Measurements from ENCODE around the gene CABCOCO1. TPM values are rescaled to one million over a fixed set of nuclear protein-coding genes. Genes with fewer than 3 reads are reported as not detected.

Gene CABCOCO1
- total RNA-seq, 2 donors from 2014 or later, result 0.35 TPM; not detected in 1

DNA sequence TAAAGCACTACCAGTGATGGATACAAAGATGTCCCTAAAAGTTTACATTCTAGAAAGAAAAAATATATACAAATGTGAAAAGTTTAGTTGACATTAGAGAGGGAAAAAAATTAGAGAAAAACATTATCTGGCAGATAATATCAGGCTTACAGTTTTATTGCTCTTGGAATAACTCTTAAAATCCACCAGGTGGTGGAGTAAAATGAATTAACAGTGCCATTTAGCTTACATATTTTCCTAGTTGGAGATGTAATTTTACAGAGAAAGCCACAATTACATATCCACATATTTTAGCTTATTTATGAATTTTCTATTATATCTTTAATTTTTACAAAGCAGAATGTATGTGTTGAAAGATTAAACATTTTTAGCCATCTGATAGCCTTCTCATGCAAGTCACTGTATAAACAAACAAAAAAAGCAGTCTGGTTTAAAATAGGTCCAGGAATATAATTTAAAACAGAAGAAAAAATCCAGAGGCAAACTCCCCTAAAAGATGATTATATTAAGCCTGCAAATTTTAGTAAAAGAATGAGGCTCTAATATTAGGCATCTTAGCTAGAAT is 6.5 kb downstream of the CABCOCO1 start:
- no peak overlapping the region for H3K27ac ChIP-seq
- TF ChIP-seq CTCF (IDR thresholded peaks at IDR 0.05), result no peak
- no peak overlapping the region for H3K4me3 ChIP-seq
- H3K36me3 ChIP-seq, result no peaks in the 10 kb centered on the region
- DNase-seq (ENCODE audit: low spot score), result no peak
- H3K27me3 ChIP-seq, result no peaks in the 10 kb centered on the region
- no peaks in the 10 kb centered on the region for H3K4me1 ChIP-seq
- H3K9me3 ChIP-seq, result no peaks in the 10 kb centered on the region

GRCh38 chr10:61669849-61670248 is 7.1 kb downstream of the CABCOCO1 start:
- Histone ChIP-seq H3K4me1 (no peaks in the 10 kb centered on the region), H3K9me3 (no peaks in the 10 kb centered on the region), H3K27ac (no peak overlapping the region), H3K27me3 (no peaks in the 10 kb centered on the region), H3K36me3 (no peaks in the 10 kb centered on the region), H3K4me3 (no peak overlapping the region)
- no peak for DNase-seq (ENCODE audit: low spot score)
- no peak for TF ChIP-seq CTCF (IDR thresholded peaks at IDR 0.05)

DNA sequence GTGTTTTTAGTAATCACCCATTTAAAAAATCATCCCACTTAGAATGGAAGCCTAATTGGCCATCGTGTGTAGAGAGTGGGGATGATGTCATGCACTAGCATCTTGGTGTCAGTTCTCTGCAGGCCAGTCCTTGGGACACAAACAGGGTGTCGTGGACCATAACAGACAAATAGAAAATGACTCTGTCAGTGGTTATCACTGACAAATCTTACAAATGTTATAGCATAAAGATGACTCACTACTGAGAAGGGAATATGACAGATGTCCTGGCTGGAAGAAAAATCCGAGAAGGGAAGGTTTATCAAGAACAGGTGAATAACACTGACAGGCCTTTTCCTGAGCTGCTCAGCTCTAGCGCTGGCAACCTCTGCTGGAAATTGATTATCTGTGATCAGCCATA is 10.6 kb downstream of the CABCOCO1 start:
- Histone ChIP-seq H3K4me1 (no peaks in the 10 kb centered on the region), H3K36me3 (no peaks in the 10 kb centered on the region), H3K27ac (no peak overlapping the region), H3K4me3 (no peak overlapping the region), H3K27me3 (no peaks in the 10 kb centered on the region), H3K9me3 (no peaks in the 10 kb centered on the region)
- DNase-seq (ENCODE audit: low spot score), result no peak
- no peak for TF ChIP-seq CTCF (IDR thresholded peaks at IDR 0.05)

DNA sequence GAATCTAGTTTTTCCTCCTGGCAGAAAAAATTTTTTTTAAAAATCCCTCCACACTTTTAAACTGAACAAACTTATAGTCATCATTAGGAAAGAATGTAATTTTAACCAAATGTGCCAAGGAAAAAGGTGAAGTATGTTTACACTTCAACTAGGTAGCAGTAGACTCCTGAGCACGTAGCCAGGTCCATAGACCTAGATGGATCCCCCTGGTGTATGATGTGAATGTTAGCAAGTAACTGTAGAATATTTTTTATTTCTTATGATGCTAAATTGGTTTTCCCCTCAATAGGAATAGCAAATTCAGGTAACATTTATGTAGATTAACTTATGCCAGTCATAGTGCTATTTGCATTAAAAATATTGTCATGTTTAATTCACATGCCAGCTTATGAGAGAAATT is 19.6 kb downstream of the CABCOCO1 start:
- Histone ChIP-seq H3K27me3 (no peaks in the 10 kb centered on the region), H3K36me3 (no peaks in the 10 kb centered on the region), H3K4me3 (no peak overlapping the region), H3K4me1 (no peaks in the 10 kb centered on the region), H3K9me3 (no peaks in the 10 kb centered on the region), H3K27ac (no peak overlapping the region)
- no peak for DNase-seq (ENCODE audit: low spot score)
- TF ChIP-seq CTCF (IDR thresholded peaks at IDR 0.05), result no peak

- no peaks in the 10 kb centered on the region for H3K9me3 ChIP-seq
- H3K27ac ChIP-seq, result no peak overlapping the region
- DNase-seq (ENCODE audit: low spot score), result no peak
- H3K4me1 ChIP-seq, result no peaks in the 10 kb centered on the region
- no peaks in the 10 kb centered on the region for H3K27me3 ChIP-seq
- no peak overlapping the region for H3K4me3 ChIP-seq
- H3K36me3 ChIP-seq, result no peaks in the 10 kb centered on the region
- TF ChIP-seq CTCF (IDR thresholded peaks at IDR 0.05), result no peak
Measured at GRCh38 chr10:61683319-61683718, 20.6 kb downstream of the CABCOCO1 start.

DNA sequence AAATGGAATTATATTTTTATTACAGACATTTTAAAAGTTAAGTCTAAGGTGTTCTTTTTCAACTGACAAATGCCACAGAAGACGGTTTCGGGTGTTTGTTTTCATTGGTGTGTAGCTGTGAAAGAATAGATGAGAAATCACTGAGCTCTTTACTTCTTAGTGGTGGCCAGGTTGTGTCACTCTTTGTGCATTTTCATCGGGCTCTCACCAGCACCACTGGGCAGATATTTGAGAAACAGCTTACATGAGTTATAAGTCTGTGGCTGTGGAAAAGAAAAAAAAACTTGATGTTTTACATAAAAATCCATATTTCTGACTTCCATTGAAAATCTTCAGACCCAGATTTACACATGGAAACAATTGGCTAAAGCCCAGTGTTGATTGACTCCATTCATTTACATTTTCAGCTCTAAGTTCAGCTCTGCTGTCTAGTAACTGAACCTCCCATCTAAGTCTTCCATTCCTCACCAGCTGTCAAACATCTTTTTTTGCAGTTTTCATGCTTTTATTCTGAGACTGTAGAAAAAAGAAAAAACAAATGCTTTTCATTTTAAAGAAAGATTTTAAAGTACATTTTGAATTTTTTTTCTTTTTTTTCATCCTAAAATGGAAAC is 22.3 kb downstream of the CABCOCO1 start:
- TF ChIP-seq CTCF (IDR thresholded peaks at IDR 0.05), result no peak

More for the DNA sequence above, 22.3 kb downstream of the CABCOCO1 start:
- Histone ChIP-seq H3K27ac (no peak overlapping the region), H3K27me3 (no peaks in the 10 kb centered on the region), H3K9me3 (no peaks in the 10 kb centered on the region), H3K36me3 (no peaks in the 10 kb centered on the region), H3K4me1 (no peaks in the 10 kb centered on the region), H3K4me3 (no peak overlapping the region)
- DNase-seq (ENCODE audit: low spot score), result no peak
